PC-3 (cell line): ENCODE data around the gene PANK1.

Experiments used
- EZH2 ChIP-seq: fragments of 300-600 bp; sonication (generic); IDR thresholded peaks from one replicate; pipeline ENCODE4 v1.6.1; 2017; ENCODE audit warnings: antibody characterized with exemption, mild to moderate bottlenecking, low read length; ENCODE audit not compliant: unreplicated experiment
- EZH2phosphoT487 ChIP-seq: fragments of 300-600 bp; sonication (generic); IDR thresholded peaks from 2 replicates; pipeline ENCODE4 v1.6.1; 2018; ENCODE audit warnings: mild to moderate bottlenecking, antibody characterized with exemption, low read length, borderline replicate concordance
- TF ChIP-seq, protein P1 (sequence below): fragments of 300-600 bp; sonication (generic); conservative IDR thresholded peaks from 2 replicates; pipeline ENCODE4 v1.5.1; 2017; ENCODE audit warnings: antibody characterized with exemption, low read depth, mild to moderate bottlenecking, low read length

DNA sequence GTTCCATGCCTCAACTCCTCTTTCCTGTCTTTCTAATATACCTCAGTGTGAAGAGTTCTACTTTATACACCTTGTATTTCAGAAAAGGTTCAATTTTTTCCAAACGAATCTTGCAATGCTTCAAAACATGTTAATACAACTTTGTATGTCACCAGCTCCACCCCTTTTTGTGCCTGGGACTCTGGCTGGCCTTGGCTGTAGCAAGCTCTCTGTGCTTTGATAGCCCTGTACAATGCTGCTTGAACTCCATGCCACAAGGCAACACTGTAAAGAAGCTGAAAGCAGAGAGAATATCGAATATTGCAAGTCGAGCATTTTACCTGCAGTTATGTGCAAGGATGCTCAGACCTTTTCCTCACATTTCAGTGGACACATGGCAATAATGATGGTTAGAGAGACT lies 52.5 kb downstream of the PANK1 start:
- TF ChIP-seq, protein P1, sequence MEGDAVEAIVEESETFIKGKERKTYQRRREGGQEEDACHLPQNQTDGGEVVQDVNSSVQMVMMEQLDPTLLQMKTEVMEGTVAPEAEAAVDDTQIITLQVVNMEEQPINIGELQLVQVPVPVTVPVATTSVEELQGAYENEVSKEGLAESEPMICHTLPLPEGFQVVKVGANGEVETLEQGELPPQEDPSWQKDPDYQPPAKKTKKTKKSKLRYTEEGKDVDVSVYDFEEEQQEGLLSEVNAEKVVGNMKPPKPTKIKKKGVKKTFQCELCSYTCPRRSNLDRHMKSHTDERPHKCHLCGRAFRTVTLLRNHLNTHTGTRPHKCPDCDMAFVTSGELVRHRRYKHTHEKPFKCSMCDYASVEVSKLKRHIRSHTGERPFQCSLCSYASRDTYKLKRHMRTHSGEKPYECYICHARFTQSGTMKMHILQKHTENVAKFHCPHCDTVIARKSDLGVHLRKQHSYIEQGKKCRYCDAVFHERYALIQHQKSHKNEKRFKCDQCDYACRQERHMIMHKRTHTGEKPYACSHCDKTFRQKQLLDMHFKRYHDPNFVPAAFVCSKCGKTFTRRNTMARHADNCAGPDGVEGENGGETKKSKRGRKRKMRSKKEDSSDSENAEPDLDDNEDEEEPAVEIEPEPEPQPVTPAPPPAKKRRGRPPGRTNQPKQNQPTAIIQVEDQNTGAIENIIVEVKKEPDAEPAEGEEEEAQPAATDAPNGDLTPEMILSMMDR = no peak
- TF ChIP-seq EZH2 (no peak), EZH2phosphoT487 (no peak)
